ENCODE results near the gene DOCK2.

The DOCK2 gene

DNA sequence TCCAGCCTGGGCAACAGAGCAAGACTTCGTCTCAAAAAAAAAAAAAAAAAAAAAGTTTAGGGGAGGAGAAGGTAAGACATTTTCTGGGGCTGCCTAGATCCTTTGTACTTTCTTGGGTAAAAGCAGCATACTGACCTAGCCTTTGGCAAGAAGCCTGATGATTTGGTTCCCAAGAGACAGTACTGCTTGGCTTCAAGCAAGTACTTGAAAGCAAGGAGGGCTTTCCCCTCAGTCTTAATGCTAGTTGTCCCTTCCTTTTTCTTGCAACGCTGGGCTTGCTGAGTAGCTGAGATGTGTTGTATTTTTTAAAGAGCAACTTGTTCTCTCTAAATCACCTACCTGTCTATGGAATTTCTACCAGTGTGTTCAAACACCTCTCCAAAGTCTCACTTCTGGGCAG, 267.0 kb downstream of the DOCK2 start:
- Histone ChIP-seq H3K27me3 (replicated peaks; ENCODE audit: insufficient read depth, low read length) (no peaks in the 10 kb centered on the region), H3K4me2 (ENCODE audit: low read depth, low read length) (no peak overlapping the region), H4K20me1 (ENCODE audit: insufficient read depth, low read length) (no peaks in the 10 kb centered on the region), H3K4me3 (ENCODE audit: low read length) (no peak overlapping the region), H3K9me2 (replicated peaks; ENCODE audit: insufficient read depth, low read length) (no peaks in the 10 kb centered on the region), H3K9me3 (replicated peaks; ENCODE audit: insufficient read depth, low read length) (no peaks in the 10 kb centered on the region), H3K79me2 (ENCODE audit: low read length) (no peaks in the 10 kb centered on the region), H3K36me3 (replicated peaks; ENCODE audit: insufficient read depth, low read length) (no peaks in the 10 kb centered on the region), H2AFZ (ENCODE audit: low read length) (no peak overlapping the region), H3K9ac (ENCODE audit: low read length) (no peak overlapping the region), H3K4me1 (ENCODE audit: low read length) (no peaks in the 10 kb centered on the region), H3K27ac (ENCODE audit: low read length) (no peak overlapping the region), H3F3A (ENCODE audit: insufficient read depth, low read length) (no peaks in the 10 kb centered on the region)
- no peak for DNase-seq
- TF ChIP-seq, protein P1, sequence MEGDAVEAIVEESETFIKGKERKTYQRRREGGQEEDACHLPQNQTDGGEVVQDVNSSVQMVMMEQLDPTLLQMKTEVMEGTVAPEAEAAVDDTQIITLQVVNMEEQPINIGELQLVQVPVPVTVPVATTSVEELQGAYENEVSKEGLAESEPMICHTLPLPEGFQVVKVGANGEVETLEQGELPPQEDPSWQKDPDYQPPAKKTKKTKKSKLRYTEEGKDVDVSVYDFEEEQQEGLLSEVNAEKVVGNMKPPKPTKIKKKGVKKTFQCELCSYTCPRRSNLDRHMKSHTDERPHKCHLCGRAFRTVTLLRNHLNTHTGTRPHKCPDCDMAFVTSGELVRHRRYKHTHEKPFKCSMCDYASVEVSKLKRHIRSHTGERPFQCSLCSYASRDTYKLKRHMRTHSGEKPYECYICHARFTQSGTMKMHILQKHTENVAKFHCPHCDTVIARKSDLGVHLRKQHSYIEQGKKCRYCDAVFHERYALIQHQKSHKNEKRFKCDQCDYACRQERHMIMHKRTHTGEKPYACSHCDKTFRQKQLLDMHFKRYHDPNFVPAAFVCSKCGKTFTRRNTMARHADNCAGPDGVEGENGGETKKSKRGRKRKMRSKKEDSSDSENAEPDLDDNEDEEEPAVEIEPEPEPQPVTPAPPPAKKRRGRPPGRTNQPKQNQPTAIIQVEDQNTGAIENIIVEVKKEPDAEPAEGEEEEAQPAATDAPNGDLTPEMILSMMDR (IDR thresholded peaks at IDR 0.05; ENCODE audit: low read length) = no peak
- no peak for TF ChIP-seq EZH2phosphoT487 (IDR thresholded peaks at IDR 0.05; ENCODE audit: low read length)
- TF ChIP-seq EZH2 (optimal IDR thresholded peaks at IDR 0.05; ENCODE audit: low read depth, low read length) = no peak

DNA sequence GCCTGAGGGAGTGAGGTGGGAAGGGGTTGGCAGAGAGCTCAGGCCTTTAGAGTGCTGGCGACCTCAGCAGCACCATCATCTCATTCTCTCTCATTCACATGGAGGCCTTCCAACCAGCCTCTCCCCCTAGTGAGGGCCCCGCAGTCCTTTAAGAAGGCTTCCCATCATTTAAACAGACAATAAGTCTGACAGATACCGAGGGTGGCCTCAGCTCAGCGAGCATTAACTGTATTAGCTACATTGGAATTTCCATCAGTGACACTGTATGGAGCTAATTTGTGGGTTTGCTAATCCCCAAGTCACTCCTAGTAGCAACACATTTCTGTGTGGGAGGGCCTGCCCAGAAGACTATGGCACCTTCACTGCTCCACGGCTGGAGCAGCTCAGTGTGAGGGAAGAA, 267.4 kb downstream of the DOCK2 start:
- Histone ChIP-seq H3F3A (ENCODE audit: insufficient read depth, low read length) (no peaks in the 10 kb centered on the region), H3K27me3 (replicated peaks; ENCODE audit: insufficient read depth, low read length) (no peaks in the 10 kb centered on the region)

DNA sequence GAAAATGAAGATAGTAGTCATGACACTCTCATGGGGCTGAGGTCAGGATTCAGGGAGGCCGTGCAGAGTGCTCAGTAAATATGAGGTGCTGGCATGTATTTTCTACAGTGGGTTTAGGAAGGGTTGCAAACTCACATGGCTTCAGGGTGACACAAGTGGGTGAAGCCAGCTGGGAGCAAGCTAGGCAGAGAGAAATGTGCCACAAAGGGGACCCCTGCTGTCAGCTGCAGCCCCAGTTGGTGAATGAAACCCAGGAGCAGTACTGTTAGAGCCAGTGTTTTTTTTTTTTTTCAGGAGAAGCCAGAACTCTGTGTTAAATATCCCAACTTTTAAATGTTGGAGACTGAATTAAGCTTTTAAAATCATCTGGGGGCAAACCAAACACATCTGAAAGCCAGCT, 267.9 kb downstream of the DOCK2 start:
- H3K9ac ChIP-seq (ENCODE audit: low read length) = no peak overlapping the region
- no peak overlapping the region for H3K27ac ChIP-seq (ENCODE audit: low read length)
- H3K79me2 ChIP-seq (ENCODE audit: low read length) = no peaks in the 10 kb centered on the region
- H3K9me3 ChIP-seq (replicated peaks; ENCODE audit: insufficient read depth, low read length) = no peaks in the 10 kb centered on the region
- H3K4me3 ChIP-seq (ENCODE audit: low read length) = no peak overlapping the region
- no peaks in the 10 kb centered on the region for H3K27me3 ChIP-seq (replicated peaks; ENCODE audit: insufficient read depth, low read length)
- H2AFZ ChIP-seq (ENCODE audit: low read length) = no peak overlapping the region
- H4K20me1 ChIP-seq (ENCODE audit: insufficient read depth, low read length) = no peaks in the 10 kb centered on the region
- no peaks in the 10 kb centered on the region for H3K36me3 ChIP-seq (replicated peaks; ENCODE audit: insufficient read depth, low read length)
- TF ChIP-seq EZH2phosphoT487 (IDR thresholded peaks at IDR 0.05; ENCODE audit: low read length) (no peak), EZH2 (optimal IDR thresholded peaks at IDR 0.05; ENCODE audit: low read depth, low read length) (no peak)
- TF ChIP-seq, protein P1 (IDR thresholded peaks at IDR 0.05; ENCODE audit: low read length) = no peak
- DNase-seq = no peak
- H3K9me2 ChIP-seq (replicated peaks; ENCODE audit: insufficient read depth, low read length) = no peaks in the 10 kb centered on the region
- H3F3A ChIP-seq (ENCODE audit: insufficient read depth, low read length) = no peaks in the 10 kb centered on the region
- H3K4me1 ChIP-seq (ENCODE audit: low read length) = no peaks in the 10 kb centered on the region
- H3K4me2 ChIP-seq (ENCODE audit: low read depth, low read length) = no peak overlapping the region

More for the DNA sequence above, 267.4 kb downstream of the DOCK2 start:
- no peak for DNase-seq
- Histone ChIP-seq H3K9me3 (replicated peaks; ENCODE audit: insufficient read depth, low read length) (no peaks in the 10 kb centered on the region), H3K4me2 (ENCODE audit: low read depth, low read length) (no peak overlapping the region), H3K36me3 (replicated peaks; ENCODE audit: insufficient read depth, low read length) (no peaks in the 10 kb centered on the region), H3K4me3 (ENCODE audit: low read length) (no peak overlapping the region), H3K9ac (ENCODE audit: low read length) (no peak overlapping the region), H3K27ac (ENCODE audit: low read length) (no peak overlapping the region), H2AFZ (ENCODE audit: low read length) (no peak overlapping the region), H4K20me1 (ENCODE audit: insufficient read depth, low read length) (no peaks in the 10 kb centered on the region), H3K79me2 (ENCODE audit: low read length) (no peaks in the 10 kb centered on the region), H3K4me1 (ENCODE audit: low read length) (no peaks in the 10 kb centered on the region), H3K9me2 (replicated peaks; ENCODE audit: insufficient read depth, low read length) (no peaks in the 10 kb centered on the region)
- TF ChIP-seq EZH2 (optimal IDR thresholded peaks at IDR 0.05; ENCODE audit: low read depth, low read length) = no peak
- TF ChIP-seq, protein P1 (IDR thresholded peaks at IDR 0.05; ENCODE audit: low read length) = no peak
- TF ChIP-seq EZH2phosphoT487 (IDR thresholded peaks at IDR 0.05; ENCODE audit: low read length) = no peak

All from MM.1S (cell line).